Heart left ventricle (tissue), 16 donors: ENCODE measurements around the gene CD8B. TPM values are rescaled to one million over a fixed set of nuclear protein-coding genes. Genes with fewer than 3 reads are reported as not detected.

ENCODE experiments used
- ATAC-seq, 4 donors: fragments of 200-7000 bp; cut with Tn5 transposase; one replicate each; pipeline ENCODE4 v1.9.1; 2020 to 2022; ENCODE audit warnings: moderate library complexity in 4 of 4, mild to moderate bottlenecking in 3 of 4, moderate number of reproducible peaks in 1 of 4
- DNase-seq, 5 donors: peaks; one replicate each; pipeline ENCODE4 v3.0.0-alpha.2; 2020
- H3K27ac ChIP-seq, 12 donors: fragments of 200-600 bp; sonication (generic) in 4 of 12; one replicate each; pipeline versions ENCODE4 v1.5.0 to v1.8.0; 2016 to 2022; ENCODE audit warnings: mild to moderate bottlenecking in 2 of 12
- H3K27me3 ChIP-seq, 9 donors: fragments of 200-600 bp; sonication (generic) in 2 of 9; one replicate each; pipeline versions ENCODE4 v1.5.1 to v1.8.0; 2016 to 2022; ENCODE audit warnings: mild to moderate bottlenecking in 3 of 9
- H3K36me3 ChIP-seq, 9 donors: fragments of 200-600 bp; sonication (generic) in 2 of 9; one replicate each; pipeline versions ENCODE4 v1.5.0 to v1.8.0; 2018 to 2022; ENCODE audit warnings: mild to moderate bottlenecking in 2 of 9
- H3K4me1 ChIP-seq, 12 donors: fragments of 200-600 bp; sonication (generic) in 4 of 12; one replicate each; pipeline versions ENCODE4 v1.5.0 to v1.8.0; 2016 to 2022; ENCODE audit warnings: mild to moderate bottlenecking in 3 of 12
- H3K4me3 ChIP-seq, 12 donors: fragments of 200-600 bp; sonication (generic) in 4 of 12; one replicate each; pipeline versions ENCODE4 v1.5.0 to v1.8.0; 2017 to 2022; ENCODE audit warnings: mild to moderate bottlenecking in 9 of 12, moderate library complexity in 4 of 12
- H3K9me3 ChIP-seq, 12 donors: fragments of 200-600 bp; sonication (generic) in 4 of 12; one replicate each; pipeline versions ENCODE4 v1.5.0 to v1.8.0; 2016 to 2022; ENCODE audit warnings: mild to moderate bottlenecking in 1 of 12
- POLR2A ChIP-seq, 2 donors: fragments of 450-650 bp; IDR thresholded peaks; one replicate each; pipeline ENCODE4 v1.6.1; 2017; ENCODE audit warnings: antibody characterized with exemption in 2 of 2, mild to moderate bottlenecking in 2 of 2, moderate library complexity in 2 of 2
- WGBS, 4 donors: extraction: QIAGEN DNeasy Blood & Tissue Kit in 2 of 4; methylation state at CpG; one replicate each; pipeline versions ENCODE4 v1.1.5 to v1.1.7; 2013 to 2018; 5-methylcytosine and 5-hydroxymethylcytosine counted together
- intact Hi-C, 10 donors: fragments of 100-400 bp; cut with DNase I; formaldehyde crosslinking; loops; one replicate each; pipeline versions ENCODE4 v1.11.1 to v1.14.2; 2022
- polyA plus RNA-seq, 2 donors: library from polyadenylated mRNA; stranded (reverse); fragments of 200-250 nt; gene quantifications; one replicate each; pipeline ENCODE4 v1.2.3, GENCODE V29; 2013
- total RNA-seq, 9 donors: library from RNA; depleted of rRNA in 2 of 9; stranded (reverse); fragments of >200 nt in 2 of 9; fragmentation: NEBNext Ultra II Directional in 3 of 9; extraction: Animal tissue kit (Norgen Biotek cat#: 25700) in 3 of 9; gene quantifications; one replicate each; pipeline versions ENCODE4 v1.1.0 to v1.2.4, GENCODE V29; 2016 to 2023
- TF ChIP-seq, protein P1 (sequence below), 12 donors: fragments of 200-600 bp; sonication (generic) in 4 of 12; IDR thresholded peaks; one replicate each; pipeline versions ENCODE4 v1.5.0 to v1.8.0; 2018 to 2022; ENCODE audit warnings: antibody characterized with exemption in 12 of 12, mild to moderate bottlenecking in 5 of 12
- donor health status: ischemic (EF 13 %, LVEDD 7.1; RV severe dilation, severe dysfunction).
- donor health status: healthy with polysubstance abuse.
- donor health status: DM: no; HTN: yes; CAD: no.
- donor health status: DM: no; HTN: no; CAD: no.
- donor health status: ischemic (EF 25% LVEDD 6.9; RV normal size, moderate dysfunction).
- donor health status: ischemic (EF 25% LVEDD 5.7; RV mildly dilated, moderate dysfunction).
- donor health status: healthy.
- donor health status: DM: yes; HTN: yes; CAD: no.
- donor health status: ischemic (EF 35%, LVEDD 5.7; RV mildly dilated, moderate dysfunction).
- donor health status: nonischemic (EF 11% LVEDD 7.7; RV severe dilation, severe dysfunction).
- donor health status: DM: yes; HTN: yes; CAD: no.
- donor health status: PGD.
- donor health status: ischemic (EF 29% LVEDD 5.4; RV normal size, mild dysfunction).
- donor health status: nonischemic (EF 23%, LVEDD 6.1; RV moderate dilation, normal function).

CD8B gene
- total and polyA plus RNA-seq, 11 donors: 0.21 to 4.0 (median 1.0) TPM; not detected in 7

DNA sequence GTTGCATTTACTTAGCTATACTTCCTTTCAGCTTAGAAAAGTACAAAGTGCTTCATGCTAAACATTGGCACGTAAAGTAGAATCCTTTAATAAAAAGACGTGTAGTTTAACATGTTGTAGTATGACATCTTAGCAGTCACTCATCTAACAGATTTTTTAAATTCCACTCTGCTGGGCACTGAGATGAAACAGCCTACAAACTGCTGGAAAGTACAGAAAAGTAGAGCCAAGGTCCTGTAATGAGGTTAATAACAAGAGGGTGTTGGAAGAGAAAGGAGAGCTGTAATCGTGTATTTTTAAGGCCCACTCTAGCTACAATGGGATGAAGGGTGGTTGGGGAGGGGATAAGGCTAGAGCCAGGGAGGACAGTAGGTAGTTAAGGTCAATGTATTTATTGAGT is 81.7 kb downstream of the CD8B start:
- Histone ChIP-seq H3K27me3 (no peaks in the 10 kb centered on the region), H3K27ac (no peak overlapping the region), H3K9me3 (no peaks in the 10 kb centered on the region), H3K4me1 (peaks cover 0 to 16% (median 4%) of the 10 kb centered on the region in 12 donors), H3K4me3 (no peak overlapping the region), H3K36me3 (peaks cover 0 to 21% (median 5%) of the 10 kb centered on the region in 9 donors)
- DNase-seq (no peak), ATAC-seq (no peak)
- 72 to 81% (median 75%) methylated on average over 3 of the region's 3 CpGs for WGBS, 4 donors
- no peak for TF ChIP-seq POLR2A (IDR thresholded peaks at IDR 0.05)
- TF ChIP-seq, protein P1, sequence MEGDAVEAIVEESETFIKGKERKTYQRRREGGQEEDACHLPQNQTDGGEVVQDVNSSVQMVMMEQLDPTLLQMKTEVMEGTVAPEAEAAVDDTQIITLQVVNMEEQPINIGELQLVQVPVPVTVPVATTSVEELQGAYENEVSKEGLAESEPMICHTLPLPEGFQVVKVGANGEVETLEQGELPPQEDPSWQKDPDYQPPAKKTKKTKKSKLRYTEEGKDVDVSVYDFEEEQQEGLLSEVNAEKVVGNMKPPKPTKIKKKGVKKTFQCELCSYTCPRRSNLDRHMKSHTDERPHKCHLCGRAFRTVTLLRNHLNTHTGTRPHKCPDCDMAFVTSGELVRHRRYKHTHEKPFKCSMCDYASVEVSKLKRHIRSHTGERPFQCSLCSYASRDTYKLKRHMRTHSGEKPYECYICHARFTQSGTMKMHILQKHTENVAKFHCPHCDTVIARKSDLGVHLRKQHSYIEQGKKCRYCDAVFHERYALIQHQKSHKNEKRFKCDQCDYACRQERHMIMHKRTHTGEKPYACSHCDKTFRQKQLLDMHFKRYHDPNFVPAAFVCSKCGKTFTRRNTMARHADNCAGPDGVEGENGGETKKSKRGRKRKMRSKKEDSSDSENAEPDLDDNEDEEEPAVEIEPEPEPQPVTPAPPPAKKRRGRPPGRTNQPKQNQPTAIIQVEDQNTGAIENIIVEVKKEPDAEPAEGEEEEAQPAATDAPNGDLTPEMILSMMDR (IDR thresholded peaks at IDR 0.05): no peak
- intact Hi-C loops: no loop called here

GRCh38 chr2:86778957-86779356 is 82.7 kb downstream of the CD8B start:
- Histone ChIP-seq H3K27me3 (no peaks in the 10 kb centered on the region), H3K4me1 (peaks cover 0 to 17% (median 4%) of the 10 kb centered on the region in 12 donors), H3K27ac (no peak overlapping the region), H3K36me3 (peaks cover 0 to 32% (median 15%) of the 10 kb centered on the region in 9 donors), H3K4me3 (no peak overlapping the region), H3K9me3 (no peaks in the 10 kb centered on the region)
- DNase-seq (no peak), ATAC-seq (peak in 3 of 4 donors; percentile 50 to 59 (median 51))
- intact Hi-C loops: no loop called here
- WGBS, 4 donors: 21 to 36% (median 32%) methylated on average over 2 of the region's 2 CpGs
- TF ChIP-seq, protein P1 (IDR thresholded peaks at IDR 0.05): no peak
- no peak for TF ChIP-seq POLR2A (IDR thresholded peaks at IDR 0.05)

DNA sequence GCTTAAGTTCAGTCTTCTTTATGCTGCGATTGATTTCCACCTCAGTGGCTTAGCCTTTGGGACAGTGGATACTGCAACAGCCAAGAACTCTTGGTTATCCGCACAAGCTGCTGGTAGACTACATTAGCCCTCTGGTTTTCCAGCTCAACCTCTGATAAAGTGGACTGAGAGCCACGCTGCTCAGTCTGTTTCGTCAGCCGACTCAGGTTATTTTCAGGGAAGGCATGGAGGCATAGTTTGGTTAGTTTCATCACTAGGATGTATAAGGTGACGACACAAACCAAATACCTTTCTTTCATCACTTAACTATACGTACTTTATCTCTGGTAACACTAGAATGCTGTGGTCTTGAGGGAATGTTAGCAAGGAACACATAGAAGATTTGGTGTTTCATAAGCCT is 85.2 kb downstream of the CD8B start:
- Histone ChIP-seq H3K36me3 (peaks cover 0 to 56% (median 38%) of the 10 kb centered on the region in 9 donors), H3K27me3 (no peaks in the 10 kb centered on the region), H3K27ac (no peak overlapping the region), H3K9me3 (no peaks in the 10 kb centered on the region), H3K4me3 (no peak overlapping the region), H3K4me1 (peaks cover 0 to 17% (median 4%) of the 10 kb centered on the region in 12 donors)
- TF ChIP-seq POLR2A (IDR thresholded peaks at IDR 0.05): no peak
- TF ChIP-seq, protein P1 (IDR thresholded peaks at IDR 0.05): no peak
- intact Hi-C loops: no loop called here
- no peak for ATAC-seq
- DNase-seq: no peak
- WGBS, 4 donors: 65 to 85% (median 75%) methylated on average over 7 of the region's 7 CpGs

GRCh38 chr2:86775338-86775737 is 86.3 kb downstream of the CD8B start:
- WGBS, 4 donors: 17 to 26% (median 21%) methylated on average over 4 of the region's 4 CpGs
- TF ChIP-seq, protein P1 (IDR thresholded peaks at IDR 0.05): no peak
- TF ChIP-seq POLR2A (IDR thresholded peaks at IDR 0.05): no peak
- no peak overlapping the region for H3K4me3 ChIP-seq
- ATAC-seq (peak in 2 of 4 donors; percentile 25 to 60), DNase-seq (no peak)
- H3K36me3 ChIP-seq: peaks cover 0 to 68% (median 49%) of the 10 kb centered on the region in 9 donors
- H3K4me1 ChIP-seq: peaks cover 0 to 17% (median 1%) of the 10 kb centered on the region in 12 donors
- H3K27ac ChIP-seq: no peak overlapping the region
- H3K27me3 ChIP-seq: no peaks in the 10 kb centered on the region
- intact Hi-C loops: no loop called here
- H3K9me3 ChIP-seq: no peaks in the 10 kb centered on the region
